HG03280 (cell line): ENCODE measurements around the gene IL1RAPL1.

Experiments used
- ATAC-seq: cut with Tn5 transposase; IDR thresholded peaks from one replicate; pipeline ENCODE4 v1.9.1; 2021; ENCODE audit warnings: mild to moderate bottlenecking, moderate library complexity; ENCODE audit not compliant: unreplicated experiment

Gene IL1RAPL1

GRCh38 chrX:28626515-28626914 is 39.3 kb downstream of the IL1RAPL1 start:
- ATAC-seq = no peak

GRCh38 chrX:28628120-28628519 is 40.9 kb downstream of the IL1RAPL1 start:
- no peak for ATAC-seq

DNA sequence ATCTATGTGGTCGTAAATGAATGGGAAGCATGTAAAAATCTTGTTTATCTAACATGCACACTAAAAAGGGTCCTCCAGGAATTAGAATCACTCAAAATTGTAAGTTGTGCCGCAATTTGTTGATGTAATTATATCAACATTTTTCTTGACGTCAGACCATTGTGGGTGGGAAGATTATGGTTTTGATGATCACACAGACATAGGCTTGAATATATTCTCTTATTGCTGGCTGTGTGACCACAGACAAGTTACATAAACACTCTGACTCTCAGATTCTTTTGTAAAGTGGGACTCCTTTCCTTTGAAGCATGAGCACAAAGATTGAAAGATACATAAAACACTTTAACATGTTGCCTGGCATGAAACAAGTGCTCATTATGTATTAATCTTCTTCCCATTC is 51.5 kb downstream of the IL1RAPL1 start:
- no peak for ATAC-seq

GRCh38 chrX:28639451-28639850 is 52.2 kb downstream of the IL1RAPL1 start:
- ATAC-seq = no peak

DNA sequence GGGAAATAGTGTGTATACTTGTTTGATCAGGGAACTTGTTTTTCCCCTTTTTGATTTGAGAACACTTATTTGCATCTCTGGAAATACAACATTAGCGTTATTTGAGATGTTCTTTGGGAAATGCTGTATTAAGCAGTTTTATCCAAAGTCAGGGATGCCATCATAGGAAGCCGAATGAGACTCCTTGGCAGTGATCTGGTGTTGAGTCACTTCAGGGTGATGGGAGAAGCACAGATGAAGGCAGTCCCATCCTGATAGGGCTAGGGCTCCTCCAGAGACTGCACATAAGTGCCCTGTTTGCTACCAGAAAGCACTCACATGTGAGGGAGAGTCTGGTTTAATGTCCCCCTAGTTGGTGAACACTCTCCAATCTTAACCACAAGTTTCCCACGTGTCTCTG is 62.3 kb downstream of the IL1RAPL1 start:
- no peak for ATAC-seq

DNA sequence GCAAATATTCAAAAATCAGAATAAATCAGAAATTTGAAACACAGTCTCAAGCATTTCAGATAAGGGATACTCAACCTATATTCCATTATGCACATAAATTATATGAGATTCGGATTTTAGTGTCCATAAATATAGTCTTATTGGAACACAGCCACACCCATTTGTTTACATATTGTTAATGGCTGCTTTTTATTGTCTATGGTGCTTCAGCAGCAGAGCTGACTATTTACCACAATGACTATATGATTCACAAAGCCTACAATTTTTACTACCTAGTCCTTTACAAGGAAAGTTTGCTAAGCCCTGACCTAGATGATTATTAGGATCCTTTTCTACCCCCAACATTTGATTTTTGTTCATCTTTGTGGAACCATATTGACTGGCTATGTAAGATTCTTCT is 63.9 kb downstream of the IL1RAPL1 start:
- no peak for ATAC-seq

- ATAC-seq = no peak
These were observed 72.0 kb downstream of the IL1RAPL1 start for GRCh38 chrX:28659269-28659668.

DNA sequence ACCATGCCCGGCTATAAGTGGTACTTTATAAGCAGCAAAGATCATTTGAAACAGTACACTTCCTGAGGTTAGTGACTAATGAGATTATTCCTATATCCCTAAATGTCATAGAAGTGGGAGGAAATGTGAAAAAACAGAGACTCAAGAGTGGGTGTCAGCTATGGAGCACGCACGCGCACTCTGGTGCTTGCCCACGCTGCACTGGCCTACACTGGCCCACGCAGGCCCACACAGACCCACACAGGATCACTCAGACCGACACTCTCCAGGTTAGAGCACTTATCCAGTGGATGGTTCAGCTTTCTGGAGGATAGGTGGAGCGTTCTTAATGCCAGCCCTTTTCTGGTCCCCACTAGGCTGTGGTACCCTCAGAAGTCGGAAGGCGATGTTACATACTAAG is 78.5 kb downstream of the IL1RAPL1 start:
- ATAC-seq = no peak

DNA sequence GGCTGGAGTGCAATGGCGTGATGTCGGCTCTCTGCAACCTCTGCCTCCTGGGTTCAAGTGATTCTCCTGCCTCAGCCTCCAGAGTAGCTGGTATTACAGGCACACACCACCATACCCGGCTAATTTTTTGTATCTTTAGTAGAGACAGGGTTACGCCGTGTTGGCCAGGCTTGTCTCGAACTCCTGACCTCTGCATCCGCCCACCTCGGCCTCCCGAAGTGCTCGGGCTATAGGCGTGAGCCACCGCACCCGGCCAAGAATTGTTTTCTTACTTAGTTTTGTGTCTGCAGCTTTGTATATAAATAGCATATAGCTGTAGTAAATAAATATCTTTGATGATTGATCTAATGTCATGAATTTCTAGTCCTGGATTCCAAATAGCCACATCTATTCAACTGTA is 81.1 kb downstream of the IL1RAPL1 start:
- no peak for ATAC-seq

DNA sequence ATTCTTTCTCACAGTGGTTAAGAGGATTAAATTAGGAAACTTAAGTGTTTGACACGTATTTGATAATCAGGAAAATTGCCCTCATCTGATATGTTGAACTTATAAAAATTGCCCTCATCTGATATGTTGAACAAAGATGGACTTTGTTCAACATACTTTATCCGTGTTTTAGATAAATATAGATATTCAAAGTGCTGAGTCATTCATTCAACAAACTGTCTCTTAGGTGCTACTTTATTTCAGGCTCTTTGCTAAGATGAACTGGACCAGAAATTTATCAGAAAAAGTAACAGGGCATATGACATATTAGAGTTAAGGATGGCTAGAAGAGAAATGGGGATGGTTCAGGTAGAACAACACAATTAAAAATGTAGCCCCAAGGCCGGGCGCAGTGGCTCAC is 81.7 kb downstream of the IL1RAPL1 start:
- no peak for ATAC-seq

GRCh38 chrX:28670074-28670473 is 82.8 kb downstream of the IL1RAPL1 start:
- no peak for ATAC-seq

- ATAC-seq = no peak
These were observed 87.9 kb downstream of the IL1RAPL1 start for GRCh38 chrX:28675173-28675572.

- ATAC-seq = no peak
These were observed 105.9 kb downstream of the IL1RAPL1 start for GRCh38 chrX:28693101-28693500.

DNA sequence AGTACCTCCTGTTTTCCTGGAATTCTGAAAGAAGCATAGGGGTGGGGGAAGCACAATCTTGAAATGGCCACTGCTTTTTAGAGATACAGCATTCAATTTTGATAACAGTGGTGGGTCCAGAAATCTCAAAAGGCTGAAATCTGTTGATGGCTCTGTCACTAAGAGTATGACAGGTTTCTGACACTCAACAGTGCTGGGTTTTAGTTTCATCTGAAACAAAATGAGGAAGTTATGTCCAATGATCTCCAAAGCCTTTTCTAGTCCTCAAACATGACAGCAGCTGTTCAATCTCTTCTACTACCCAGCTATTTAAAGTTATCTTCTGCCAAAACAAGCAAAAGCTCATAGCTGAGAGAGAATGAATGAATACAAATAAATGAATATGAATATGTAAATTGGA is 110.5 kb downstream of the IL1RAPL1 start:
- no peak for ATAC-seq

GRCh38 chrX:28701222-28701621 is 114.0 kb downstream of the IL1RAPL1 start:
- ATAC-seq = no peak

- no peak for ATAC-seq
These were observed 119.7 kb downstream of the IL1RAPL1 start for GRCh38 chrX:28706964-28707363.

- no peak for ATAC-seq
These were observed 122.2 kb downstream of the IL1RAPL1 start for GRCh38 chrX:28709421-28709820.

DNA sequence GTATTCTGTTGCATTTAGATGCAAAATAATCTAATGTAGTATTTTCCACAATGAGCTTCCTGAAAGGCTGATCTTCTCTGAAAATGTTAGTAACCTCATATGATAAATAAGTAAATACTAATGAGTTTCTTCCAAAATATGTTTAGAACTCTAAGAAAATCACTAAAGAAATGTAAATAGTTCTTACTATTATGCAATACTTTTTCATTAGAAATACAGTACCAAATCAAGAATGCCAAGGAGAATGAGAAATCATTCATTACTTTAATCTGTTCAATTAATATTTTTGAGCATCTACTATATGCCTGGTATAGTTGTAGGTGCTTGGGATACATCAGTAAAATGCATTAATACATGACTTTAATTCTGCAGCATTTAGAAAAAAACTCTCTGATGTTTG is 130.6 kb downstream of the IL1RAPL1 start:
- no peak for ATAC-seq

DNA sequence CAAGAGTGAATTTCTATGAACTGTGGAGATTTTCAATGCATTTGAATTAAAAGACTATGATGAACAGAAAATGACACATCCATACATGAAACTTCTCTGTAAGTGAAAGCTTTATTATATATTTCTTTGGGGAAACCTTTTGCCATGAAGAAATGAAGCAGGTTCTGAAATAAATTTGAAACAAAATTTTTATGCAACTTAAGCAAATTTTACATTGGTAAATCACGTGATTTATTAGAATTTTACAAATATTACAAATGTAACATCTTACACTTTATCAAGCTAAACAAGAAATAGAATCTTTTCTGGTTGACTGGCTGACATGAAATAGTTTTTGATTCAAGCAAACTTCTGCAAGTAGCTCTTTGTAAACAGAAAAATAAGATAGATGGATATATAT is 131.2 kb downstream of the IL1RAPL1 start:
- no peak for ATAC-seq

DNA sequence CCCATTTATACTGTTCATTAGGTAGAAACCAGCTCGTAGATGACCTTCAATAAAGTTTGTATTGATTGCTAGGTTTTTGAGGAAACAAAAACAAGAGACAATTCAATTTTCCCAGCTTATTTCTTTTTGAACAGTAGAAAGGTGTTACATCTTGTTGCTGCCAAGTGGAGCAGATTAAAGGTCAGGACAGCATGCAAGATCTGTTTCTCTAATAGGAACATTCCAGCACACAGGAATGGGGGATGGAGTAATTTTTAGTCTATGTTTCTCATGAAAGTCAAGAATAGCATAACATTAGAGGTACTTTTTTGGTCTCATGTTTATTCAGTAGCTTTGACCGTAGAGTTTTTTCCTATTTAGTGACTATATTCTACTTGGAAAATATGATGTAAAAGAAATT is 132.4 kb downstream of the IL1RAPL1 start:
- ATAC-seq = no peak

DNA sequence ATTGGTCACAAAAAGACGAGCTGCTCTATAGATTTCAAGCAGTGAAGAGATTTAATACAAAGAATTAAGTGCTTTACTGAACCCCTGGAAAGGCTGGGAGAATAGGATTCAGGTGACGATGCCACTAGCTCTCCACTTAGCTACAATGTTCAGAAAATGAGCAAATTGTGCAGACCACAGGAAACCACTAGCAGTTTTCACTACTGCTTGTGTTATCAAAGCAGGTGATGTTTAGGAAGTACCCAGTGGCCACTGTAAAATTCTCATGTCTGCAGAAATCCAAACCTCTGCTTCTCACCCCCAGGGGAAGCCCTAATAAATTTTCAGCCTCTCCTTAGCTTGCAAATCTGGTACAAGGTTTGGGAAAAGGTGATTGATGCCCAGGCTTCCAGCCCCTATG is 165.1 kb downstream of the IL1RAPL1 start:
- no peak for ATAC-seq

- ATAC-seq = no peak
These were observed 168.9 kb downstream of the IL1RAPL1 start for GRCh38 chrX:28756175-28756574.

DNA sequence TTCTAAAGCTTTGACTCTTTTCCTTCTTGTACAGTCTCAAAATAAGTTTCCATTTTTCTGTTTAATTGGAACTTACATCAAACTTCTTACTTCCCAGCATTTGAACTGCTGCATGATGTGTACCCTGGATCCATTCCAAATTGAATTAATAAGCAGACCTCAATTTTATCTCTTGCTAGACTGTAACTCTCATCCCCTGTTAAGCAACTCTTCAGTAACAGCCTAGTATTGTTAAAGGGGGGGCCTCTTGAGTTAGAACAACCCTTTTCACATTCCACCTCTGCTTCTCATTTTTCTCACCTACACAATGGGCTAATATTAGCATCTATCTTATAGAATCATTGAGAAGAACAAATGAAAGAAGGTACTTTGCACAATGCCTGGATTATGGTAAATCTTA is 169.4 kb downstream of the IL1RAPL1 start:
- ATAC-seq = no peak

DNA sequence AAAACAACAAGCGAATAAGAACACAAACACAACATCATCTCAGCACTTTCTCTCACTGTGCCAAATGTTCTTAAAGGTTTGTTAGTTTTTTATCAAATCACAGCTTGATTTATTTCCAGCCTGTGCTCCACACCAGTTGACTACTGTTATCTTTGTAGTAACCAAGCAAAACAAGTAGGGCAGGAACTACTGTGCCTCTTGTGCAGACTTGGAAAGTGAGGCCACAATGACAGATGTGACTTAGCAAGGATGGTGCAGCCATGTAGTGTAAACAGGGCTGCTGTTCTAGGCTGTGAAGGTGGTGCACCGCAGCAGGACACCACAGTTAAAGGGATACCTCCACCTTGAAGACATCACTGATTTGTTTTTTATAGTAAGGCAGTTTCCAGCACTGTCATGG is 170.0 kb downstream of the IL1RAPL1 start:
- ATAC-seq = no peak
